ENCODE results near the gene SYDE2. TPM values are rescaled to one million over a fixed set of nuclear protein-coding genes. Genes with fewer than 3 reads are reported as not detected.
"Not testable (repeated sequence)": the region's sequence is repeated elsewhere in the genome, so short reads cannot be mapped to it uniquely, and the experiment has no call there.

SYDE2 gene
- total and polyA plus RNA-seq, 2 experiments from 2014 or later = 5.8 to 20.1 TPM

DNA sequence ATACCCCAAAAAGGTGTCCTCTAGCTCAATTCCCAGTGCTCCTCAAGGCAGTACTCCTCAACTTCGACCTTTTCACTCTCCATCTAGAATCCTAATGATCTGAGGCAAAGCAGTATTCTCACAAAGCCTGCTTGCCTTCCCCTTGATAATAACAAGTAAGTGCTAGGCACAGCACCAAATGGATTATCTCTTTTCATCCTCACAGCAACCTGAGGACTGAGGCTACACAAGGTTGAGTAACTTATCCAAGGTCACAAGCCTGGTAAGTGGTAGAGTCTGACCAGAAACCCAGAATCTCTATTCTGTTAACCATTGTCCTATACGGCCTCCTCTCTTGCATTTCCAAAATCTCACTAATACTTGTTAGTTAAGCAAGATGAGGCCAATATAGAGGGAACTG is 5.1 kb downstream of the SYDE2 start (continued):
- TF ChIP-seq, protein P1, sequence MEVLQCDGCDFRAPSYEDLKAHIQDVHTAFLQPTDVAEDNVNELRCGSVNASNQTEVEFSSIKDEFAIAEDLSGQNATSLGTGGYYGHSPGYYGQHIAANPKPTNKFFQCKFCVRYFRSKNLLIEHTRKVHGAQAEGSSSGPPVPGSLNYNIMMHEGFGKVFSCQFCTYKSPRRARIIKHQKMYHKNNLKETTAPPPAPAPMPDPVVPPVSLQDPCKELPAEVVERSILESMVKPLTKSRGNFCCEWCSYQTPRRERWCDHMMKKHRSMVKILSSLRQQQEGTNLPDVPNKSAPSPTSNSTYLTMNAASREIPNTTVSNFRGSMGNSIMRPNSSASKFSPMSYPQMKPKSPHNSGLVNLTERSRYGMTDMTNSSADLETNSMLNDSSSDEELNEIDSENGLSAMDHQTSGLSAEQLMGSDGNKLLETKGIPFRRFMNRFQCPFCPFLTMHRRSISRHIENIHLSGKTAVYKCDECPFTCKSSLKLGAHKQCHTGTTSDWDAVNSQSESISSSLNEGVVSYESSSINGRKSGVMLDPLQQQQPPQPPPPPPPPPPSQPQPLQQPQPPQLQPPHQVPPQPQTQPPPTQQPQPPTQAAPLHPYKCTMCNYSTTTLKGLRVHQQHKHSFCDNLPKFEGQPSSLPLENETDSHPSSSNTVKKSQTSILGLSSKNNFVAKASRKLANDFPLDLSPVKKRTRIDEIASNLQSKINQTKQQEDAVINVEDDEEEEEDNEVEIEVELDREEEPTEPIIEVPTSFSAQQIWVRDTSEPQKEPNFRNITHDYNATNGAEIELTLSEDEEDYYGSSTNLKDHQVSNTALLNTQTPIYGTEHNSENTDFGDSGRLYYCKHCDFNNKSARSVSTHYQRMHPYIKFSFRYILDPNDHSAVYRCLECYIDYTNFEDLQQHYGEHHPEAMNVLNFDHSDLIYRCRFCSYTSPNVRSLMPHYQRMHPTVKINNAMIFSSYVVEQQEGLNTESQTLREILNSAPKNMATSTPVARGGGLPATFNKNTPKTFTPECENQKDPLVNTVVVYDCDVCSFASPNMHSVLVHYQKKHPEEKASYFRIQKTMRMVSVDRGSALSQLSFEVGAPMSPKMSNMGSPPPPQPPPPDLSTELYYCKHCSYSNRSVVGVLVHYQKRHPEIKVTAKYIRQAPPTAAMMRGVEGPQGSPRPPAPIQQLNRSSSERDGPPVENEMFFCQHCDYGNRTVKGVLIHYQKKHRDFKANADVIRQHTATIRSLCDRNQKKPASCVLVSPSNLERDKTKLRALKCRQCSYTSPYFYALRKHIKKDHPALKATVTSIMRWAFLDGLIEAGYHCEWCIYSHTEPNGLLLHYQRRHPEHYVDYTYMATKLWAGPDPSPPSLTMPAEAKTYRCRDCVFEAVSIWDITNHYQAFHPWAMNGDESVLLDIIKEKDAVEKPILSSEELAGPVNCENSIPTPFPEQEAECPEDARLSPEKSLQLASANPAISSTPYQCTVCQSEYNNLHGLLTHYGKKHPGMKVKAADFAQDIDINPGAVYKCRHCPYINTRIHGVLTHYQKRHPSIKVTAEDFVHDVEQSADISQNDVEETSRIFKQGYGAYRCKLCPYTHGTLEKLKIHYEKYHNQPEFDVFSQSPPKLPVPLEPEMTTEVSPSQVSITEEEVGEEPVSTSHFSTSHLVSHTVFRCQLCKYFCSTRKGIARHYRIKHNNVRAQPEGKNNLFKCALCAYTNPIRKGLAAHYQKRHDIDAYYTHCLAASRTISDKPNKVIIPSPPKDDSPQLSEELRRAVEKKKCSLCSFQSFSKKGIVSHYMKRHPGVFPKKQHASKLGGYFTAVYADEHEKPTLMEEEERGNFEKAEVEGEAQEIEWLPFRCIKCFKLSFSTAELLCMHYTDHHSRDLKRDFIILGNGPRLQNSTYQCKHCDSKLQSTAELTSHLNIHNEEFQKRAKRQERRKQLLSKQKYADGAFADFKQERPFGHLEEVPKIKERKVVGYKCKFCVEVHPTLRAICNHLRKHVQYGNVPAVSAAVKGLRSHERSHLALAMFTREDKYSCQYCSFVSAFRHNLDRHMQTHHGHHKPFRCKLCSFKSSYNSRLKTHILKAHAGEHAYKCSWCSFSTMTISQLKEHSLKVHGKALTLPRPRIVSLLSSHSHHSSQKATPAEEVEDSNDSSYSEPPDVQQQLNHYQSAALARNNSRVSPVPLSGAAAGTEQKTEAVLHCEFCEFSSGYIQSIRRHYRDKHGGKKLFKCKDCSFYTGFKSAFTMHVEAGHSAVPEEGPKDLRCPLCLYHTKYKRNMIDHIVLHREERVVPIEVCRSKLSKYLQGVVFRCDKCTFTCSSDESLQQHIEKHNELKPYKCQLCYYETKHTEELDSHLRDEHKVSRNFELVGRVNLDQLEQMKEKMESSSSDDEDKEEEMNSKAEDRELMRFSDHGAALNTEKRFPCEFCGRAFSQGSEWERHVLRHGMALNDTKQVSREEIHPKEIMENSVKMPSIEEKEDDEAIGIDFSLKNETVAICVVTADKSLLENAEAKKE (CRISPR knock-in tag; IDR thresholded peaks at IDR 0.05) = no peak
- TF ChIP-seq, protein P2, sequence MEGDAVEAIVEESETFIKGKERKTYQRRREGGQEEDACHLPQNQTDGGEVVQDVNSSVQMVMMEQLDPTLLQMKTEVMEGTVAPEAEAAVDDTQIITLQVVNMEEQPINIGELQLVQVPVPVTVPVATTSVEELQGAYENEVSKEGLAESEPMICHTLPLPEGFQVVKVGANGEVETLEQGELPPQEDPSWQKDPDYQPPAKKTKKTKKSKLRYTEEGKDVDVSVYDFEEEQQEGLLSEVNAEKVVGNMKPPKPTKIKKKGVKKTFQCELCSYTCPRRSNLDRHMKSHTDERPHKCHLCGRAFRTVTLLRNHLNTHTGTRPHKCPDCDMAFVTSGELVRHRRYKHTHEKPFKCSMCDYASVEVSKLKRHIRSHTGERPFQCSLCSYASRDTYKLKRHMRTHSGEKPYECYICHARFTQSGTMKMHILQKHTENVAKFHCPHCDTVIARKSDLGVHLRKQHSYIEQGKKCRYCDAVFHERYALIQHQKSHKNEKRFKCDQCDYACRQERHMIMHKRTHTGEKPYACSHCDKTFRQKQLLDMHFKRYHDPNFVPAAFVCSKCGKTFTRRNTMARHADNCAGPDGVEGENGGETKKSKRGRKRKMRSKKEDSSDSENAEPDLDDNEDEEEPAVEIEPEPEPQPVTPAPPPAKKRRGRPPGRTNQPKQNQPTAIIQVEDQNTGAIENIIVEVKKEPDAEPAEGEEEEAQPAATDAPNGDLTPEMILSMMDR (conservative IDR thresholded peaks at IDR 0.05; ENCODE audit: low read depth in 2 of 2) = no peak
- TF ChIP-seq NANOG (IDR thresholded peaks at IDR 0.05; ENCODE audit: borderline replicate concordance) (no peak), JUNB (IDR thresholded peaks at IDR 0.05; ENCODE audit: unreplicated experiment) (no peak)
- TF ChIP-seq, protein P3, sequence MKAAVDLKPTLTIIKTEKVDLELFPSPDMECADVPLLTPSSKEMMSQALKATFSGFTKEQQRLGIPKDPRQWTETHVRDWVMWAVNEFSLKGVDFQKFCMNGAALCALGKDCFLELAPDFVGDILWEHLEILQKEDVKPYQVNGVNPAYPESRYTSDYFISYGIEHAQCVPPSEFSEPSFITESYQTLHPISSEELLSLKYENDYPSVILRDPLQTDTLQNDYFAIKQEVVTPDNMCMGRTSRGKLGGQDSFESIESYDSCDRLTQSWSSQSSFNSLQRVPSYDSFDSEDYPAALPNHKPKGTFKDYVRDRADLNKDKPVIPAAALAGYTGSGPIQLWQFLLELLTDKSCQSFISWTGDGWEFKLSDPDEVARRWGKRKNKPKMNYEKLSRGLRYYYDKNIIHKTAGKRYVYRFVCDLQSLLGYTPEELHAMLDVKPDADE (IDR thresholded peaks at IDR 0.05) = no peak

DNA sequence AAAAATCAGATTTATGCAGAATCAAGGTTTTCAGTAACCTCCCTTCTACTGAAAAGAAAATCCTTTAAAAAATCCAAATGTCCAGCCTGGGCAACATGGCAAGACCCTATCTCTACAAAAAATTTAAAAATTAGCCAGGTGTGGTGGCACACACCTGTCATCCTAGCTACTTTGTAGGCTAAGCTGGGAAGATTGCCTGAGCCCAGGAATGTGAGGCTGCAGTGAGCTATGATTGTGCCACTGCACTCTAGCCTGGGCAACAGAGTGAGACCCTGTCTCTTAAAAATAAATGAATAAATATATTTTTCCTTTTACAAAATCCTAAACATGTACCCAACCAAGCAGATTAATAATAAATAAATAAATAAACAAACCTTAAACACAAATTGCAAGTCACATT is 8.7 kb downstream of the SYDE2 start:
- not testable (repeated sequence) for H3K27me3 Mint-ChIP-seq (ENCODE audit: insufficient read depth, low read depth, poor library complexity); H3K4me3 Mint-ChIP-seq; H3K4me3 ChIP-seq; H3K9me3 Mint-ChIP-seq; ATAC-seq; H3K9me2 ChIP-seq (ENCODE audit: insufficient read depth); H2AFZ ChIP-seq; H3K36me3 ChIP-seq (ENCODE audit: insufficient read depth); H3K27ac Mint-ChIP-seq; H3K27ac ChIP-seq (ENCODE audit: low read depth); H3F3A ChIP-seq (replicated peaks; ENCODE audit: low read depth); H3K27me3 ChIP-seq (ENCODE audit: insufficient read depth); DNase-seq (ENCODE audit: low spot score); H3K4me2 ChIP-seq; H3K4me1 Mint-ChIP-seq
- peaks cover 24% of the 10 kb centered on the region for H3K36me3 Mint-ChIP-seq (ENCODE audit: low read depth)
- Histone ChIP-seq H4K20me1 (replicated peaks; ENCODE audit: insufficient read depth) (peaks cover 14% of the 10 kb centered on the region; the same call in 1 of the 2 replicates), H3K79me2 (replicated peaks; ENCODE audit: insufficient read depth) (peaks cover 76% of the 10 kb centered on the region), H3K4me1 (ENCODE audit: insufficient read depth) (peaks cover 15% of the 10 kb centered on the region)

All from GM23338 (cell line).